Measurements from ENCODE around the gene DAPK1.
"Not testable (repeated sequence)": the region's sequence is repeated elsewhere in the genome, so short reads cannot be mapped to it uniquely, and the experiment has no call there.

DAPK1 gene

DNA sequence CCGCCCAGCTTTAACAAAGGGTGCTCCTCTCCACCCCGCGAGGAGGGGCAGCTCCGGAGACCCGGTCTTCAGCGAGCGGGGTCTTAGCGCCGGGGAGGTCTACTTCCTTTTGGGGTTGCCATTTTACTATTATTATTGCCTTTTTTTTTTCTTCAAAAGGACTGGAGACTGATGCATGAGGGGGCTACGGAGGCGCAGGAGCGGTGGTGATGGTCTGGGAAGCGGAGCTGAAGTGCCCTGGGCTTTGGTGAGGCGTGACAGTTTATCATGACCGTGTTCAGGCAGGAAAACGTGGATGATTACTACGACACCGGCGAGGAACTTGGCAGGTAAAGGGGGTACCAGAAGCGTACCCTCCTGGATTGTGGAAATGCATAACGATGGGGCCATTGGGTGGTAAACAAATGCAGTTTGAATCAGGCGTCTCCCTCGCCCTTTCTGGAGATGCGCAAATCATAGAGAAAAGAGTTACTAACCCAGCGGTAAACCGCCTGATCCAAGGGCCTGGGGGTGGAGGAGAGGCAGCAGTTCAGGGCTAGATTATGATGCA is 1.2 kb downstream of the DAPK1 start:
- DNase-seq, result no peak

DNA sequence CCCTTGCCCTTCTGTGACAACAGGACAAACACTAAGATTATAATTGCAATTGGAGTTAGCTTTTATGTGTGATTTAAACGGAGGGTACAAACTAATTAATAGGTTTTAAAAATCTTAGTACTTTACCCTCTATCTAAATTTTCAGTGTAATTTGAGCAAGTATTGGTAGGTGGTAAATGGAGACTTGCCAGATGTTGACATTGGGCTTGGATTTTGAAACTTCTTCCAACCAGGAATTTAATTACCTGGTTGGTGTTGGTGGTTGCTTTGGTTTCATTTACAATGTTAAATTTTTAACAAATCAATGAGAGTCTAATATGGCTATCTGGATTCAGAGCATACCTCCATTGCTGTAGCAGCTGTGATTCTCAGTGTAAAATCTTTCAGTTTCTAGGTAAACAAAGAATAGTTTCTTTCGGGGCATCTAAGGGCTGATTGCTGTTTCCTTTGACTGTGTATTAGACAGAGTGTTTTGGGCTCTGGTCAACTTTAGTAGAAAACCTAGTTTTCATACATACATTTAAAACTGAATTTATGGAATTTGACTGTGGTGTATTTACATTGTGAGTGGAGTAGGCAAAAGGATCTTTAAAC is 1.9 kb downstream of the DAPK1 start:
- no peak for DNase-seq

DNA sequence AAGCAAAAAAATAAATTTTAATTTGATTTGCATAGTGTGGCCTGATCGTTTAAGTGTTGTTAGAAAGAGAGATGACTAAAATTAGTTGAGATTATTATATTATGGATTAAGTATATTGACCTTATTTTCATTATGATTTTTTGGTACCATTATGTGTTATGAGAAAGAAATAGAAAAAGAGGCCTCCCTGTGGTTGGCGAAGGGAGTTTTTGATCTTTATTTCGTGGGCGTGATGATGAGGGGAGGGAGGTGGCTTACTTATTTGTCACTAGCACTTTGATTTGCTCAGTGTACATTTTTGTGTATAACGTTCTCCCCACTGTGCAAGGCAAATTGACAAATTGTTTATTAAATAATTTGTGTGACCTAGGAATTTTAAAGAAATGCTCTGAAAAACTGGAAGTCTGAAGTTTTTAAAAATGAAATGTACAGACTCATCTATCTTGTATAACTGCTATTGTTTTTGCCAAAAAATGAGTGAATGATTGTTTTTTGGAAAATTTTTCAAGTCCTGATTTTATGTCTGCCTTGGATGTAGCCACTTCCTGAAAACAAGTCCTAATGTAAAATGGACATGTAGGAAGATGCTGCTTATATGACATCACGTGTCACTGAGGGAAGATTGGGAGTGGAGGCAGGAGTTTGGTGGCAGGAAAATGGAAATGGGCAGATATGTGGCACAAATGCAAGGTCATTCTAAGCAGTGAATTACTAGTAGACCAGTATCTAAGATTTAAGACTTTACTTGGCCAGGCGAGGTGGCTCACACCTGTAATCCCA is 3.0 kb downstream of the DAPK1 start:
- DNase-seq, result no peak

DNA sequence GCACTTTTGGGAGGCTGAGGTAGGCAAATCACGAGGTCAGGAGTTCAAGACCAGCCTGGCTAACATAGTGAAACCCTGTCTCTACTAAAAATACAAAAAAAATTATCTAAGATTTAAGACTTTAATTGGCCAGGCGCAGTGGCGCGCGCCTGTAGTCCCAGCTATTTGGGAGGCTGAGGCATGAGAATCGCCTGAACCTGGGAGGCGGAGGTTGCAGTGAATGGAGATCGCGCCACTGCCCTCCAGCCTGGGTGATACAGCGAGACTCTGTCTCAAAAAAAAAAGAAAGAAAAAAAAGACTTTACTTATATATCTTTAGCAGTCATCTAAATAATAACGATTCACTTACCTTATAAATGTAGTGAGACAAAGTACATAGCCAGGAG is 3.6 kb downstream of the DAPK1 start:
- not testable (repeated sequence) for DNase-seq

DNA sequence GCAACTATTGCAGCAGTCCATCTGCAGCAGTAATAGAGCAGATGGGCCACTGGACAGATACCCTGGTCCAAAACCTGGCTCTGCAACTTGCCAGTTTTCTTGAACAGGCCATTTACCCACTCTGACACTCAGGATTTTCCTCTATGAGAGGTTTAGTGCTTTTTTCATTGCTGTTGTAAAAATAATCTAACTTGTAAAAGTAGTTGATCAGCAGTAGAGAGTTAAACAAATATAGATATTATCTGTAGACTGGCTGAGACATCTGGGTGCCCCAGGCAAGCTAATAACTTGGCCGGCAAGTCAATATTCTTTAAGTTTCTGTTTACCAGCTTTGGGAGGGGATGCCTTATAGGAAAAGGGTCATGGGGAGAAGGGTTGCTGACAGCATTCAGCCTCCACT is 4.1 kb downstream of the DAPK1 start:
- DNase-seq, result no peak

DNA sequence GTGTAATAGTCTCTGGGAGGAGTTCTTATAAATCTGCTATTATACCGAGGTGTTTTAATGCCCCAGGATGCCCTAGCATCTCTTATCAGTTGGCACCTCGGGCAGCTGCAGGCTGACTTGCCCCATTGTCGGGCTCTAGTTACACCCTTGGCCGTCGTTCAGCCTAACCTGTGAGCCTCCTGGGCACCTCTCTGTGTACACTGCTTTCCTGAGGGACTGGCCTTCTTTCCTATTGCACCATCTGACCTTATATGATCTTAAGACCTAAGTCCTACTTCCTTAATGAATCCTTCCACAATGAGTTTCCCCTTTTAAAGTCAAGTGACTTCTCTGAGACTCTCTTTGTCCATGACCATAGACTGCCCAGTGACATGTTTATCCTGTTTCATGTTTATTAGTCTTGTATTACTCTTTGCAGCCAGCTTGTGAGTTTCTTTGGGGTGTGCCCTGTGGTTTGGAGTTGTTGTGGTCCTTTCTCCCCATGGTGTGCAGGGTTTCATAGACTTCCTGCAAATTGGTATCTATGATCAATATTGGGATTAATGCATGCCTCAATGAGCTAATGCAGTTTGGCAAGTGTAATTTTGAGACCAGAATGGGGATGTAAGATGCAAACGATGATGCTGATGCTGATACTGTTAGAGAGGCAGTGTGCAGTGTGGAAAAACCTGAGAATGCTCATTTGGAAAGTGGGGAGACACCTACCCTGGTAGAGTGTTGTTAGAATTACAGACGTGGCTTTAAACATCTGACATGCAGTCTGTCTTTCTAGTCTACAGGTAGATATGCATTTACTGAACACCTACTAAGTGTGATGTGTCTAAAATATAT is 4.9 kb downstream of the DAPK1 start:
- DNase-seq, result no peak

DNA sequence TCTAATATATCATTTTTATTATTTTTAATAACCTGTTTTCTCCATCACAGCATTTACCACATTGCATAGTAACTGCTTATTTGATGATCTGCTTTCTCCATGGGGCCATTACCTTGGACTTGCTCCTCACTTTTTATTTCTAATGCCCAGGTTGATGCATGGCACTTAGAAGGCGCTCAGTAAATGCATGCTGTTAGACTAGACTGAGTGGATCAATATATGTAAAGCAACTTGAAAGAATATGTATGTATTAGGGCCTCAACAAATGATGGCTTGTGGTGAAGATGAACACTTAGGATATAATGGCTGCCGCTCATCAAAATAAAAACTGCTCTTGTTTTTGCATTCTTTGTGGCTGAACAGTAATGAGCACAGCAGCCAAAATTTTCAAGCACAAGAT is 5.8 kb downstream of the DAPK1 start:
- no peak for DNase-seq

DNA sequence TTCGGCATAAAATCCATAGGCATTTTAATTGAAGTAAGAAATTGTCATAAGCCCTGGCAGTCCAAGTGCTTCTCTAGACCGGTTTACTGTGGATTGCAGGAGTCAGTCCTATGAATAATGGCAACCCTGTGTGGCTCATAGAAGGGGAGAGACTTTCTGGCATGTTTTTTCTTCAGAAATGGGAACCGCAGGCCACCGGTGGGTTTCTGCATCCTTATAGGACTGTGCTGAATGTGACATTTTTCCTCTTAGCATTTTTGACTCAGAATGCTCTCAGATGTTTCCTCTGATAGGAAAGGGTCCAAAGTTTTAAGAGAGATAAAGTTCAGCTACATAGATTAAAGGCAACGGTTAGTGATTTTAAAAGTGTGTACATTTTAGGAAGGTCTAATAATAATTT is 6.3 kb downstream of the DAPK1 start:
- DNase-seq, result no peak

DNA sequence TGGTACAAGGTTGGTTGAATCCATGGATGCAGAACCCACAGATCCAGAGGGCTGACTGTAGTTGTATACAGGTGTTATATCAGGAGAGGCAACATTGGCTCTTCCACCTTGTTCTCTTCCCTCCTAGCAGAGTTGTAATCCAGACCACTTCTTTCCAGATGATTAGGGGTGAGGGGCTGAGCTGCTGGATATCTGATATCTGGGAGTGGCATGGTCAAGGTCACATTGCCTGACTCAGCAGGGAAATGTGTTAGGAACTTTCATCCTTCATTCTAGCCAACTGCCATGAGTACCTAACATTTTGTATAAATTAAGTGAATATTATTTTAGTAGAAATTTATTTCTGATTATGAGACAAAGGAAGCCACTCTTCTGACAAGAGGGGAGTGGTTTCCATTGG is 7.3 kb downstream of the DAPK1 start:
- DNase-seq, result no peak

DNA sequence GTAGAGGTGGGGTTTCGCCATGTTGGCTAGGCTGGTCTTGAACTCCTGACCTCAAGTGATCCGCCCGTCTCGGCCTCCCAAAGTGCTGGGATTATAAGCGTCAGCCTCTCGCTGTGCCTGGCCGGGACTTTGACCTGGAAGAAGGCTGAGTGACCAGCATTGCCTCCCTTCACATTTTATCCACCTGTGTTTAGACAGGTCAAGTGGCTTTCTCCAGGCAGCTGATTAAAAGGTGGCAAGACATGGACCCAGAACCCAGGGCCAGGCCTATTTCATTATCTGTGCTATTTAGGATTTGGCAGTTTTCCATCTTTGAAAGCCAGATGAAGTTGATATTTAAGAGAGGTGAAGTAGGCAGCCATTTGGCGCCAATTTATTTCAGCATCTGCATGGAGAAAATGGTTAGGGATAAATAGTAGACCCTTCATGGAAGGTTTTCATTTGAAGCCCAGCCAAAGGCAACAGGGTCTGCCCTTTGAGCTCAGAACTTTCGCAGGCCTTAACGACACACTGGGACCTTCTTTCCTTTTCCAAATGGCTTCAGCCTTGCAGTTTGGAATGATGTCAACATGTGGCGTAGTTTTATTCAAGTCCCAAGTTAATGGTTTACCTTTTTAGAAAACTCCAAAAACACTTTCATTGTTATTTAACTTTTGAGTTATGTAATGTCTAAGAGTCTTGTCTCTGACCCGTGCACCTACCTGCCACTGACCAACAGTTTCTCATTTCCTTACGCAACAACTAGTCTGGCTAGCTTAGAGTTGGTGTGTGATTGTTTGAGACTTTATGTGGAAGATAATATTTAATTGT is 8.4 kb downstream of the DAPK1 start:
- no peak for DNase-seq

DNA sequence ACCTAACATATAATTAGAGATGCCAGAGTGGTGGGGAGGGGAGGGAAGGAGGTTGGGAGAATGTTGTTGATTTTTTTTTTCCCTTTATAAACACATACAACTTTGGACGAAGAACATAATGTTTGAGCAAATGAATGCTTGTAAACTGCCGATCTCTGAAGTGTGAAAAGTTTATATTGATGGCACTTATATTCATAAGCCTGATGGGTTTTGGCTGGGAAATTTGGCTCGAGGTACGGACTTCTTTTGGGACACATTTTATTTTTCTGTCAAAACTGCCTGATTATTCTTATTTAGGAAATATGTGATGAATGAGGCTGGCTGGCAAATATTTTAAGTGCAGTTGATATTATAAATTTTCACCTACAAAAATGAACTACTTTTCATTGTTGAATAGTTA is 9.9 kb downstream of the DAPK1 start:
- DNase-seq, result no peak

DNA sequence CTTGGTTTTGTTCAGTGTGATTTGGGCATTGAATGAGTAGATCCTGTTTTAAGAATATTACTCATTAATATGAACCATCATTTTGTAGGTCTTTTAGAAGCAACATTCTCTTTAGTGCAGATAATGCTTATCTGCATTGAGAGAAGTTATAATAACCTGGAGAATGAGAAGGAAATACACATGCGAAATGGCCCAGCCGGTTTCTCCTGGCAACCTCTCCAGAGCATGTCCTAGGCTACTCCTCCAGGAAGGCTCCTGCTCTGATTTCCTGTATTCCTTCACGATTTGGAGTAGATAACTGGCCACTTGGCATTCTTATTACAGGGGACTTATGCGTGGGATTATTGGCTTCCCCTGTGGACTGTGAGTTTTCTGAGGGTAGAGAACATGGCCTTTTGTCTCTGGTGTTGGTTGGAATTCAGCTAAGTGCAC is 12.6 kb downstream of the DAPK1 start:
- DNase-seq, result no peak

DNA sequence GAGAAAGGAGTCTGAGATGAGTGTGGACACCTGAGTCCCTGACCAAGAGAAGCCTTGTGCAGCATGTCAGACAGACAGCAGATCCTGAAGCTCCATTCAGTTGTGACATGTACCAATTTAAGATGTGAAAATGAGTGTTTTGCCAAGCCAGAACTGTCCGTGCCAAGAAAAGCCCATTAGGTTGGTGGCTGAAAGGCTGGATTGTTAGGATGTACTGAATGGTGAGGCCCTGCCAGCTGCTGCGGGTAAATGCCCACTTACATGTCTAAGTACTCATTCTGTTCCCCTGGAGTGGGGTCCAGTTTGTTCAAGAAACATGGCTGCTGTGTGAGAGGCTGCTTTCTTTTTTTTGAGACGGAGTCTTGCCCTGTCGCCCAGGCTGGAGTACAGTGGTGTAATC is 14.6 kb downstream of the DAPK1 start:
- no peak for DNase-seq

DNA sequence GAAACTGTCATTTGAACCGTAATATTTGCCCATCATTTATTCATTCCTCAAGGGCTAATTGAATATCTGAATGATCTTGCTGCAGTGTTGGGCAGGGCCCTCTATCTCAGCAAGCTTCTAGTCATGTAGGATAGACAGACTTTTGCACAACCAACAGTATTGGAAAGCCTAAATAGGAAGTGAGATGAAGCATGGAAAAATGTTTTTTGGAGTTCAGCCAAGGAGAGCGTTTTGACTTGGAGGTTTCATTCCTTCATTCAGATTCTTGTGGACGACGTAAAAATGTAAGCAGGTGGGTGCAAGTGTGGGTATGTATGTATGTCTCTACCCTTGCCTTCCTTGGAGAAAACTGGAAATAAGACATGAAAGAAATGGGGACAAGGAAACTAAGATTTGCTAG is 15.5 kb downstream of the DAPK1 start:
- no peak for DNase-seq

DNA sequence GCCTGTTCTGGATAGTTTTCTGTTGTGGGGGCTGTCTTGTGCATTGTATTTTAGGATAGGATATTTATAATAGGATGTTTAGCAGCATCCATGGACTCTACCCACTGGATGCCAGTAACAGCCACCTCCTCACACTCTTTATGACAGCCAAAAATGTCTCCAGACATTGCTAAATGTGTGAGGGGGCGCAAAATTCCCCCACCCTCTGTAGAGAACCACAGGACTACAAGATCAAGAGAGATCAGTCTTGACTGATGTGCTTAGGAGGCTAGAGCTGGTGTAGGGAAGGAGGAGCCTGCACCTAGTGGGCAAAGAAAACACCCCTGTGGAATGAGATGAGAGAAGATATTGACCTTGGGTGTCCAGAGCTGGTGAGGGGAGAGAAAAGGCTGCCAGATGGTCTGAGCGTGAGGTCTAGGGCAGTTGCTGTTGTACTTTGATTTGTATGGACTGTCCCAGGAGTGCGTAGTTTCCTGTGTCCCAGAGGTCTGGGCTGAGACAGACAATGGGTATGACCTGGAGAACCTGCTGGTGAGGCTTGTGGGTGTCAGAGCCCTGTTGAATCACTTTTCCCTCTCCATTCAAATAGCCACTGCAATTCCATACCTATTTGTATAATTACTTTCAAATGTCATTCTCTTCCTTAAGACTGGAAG is 16.3 kb downstream of the DAPK1 start:
- DNase-seq, result no peak

DNA sequence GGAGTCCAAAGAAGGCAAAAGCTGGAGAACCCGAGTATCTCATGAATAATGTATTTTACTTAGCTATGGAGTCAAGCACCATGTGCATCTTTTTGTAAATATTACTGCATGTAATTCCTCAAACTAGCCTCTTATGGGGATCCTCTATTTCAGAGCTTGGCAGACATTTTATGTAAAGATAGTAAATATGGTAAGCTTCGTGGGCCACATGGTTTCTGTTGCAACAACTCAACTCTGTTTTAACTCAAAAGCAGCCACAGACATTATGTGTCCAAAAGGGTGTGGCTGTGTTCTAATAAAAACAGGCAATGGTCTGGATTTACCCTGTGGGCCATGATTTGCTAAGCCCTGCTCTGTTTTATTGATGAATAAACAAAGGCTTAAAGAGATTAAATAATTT is 17.3 kb downstream of the DAPK1 start:
- no peak for DNase-seq

DNA sequence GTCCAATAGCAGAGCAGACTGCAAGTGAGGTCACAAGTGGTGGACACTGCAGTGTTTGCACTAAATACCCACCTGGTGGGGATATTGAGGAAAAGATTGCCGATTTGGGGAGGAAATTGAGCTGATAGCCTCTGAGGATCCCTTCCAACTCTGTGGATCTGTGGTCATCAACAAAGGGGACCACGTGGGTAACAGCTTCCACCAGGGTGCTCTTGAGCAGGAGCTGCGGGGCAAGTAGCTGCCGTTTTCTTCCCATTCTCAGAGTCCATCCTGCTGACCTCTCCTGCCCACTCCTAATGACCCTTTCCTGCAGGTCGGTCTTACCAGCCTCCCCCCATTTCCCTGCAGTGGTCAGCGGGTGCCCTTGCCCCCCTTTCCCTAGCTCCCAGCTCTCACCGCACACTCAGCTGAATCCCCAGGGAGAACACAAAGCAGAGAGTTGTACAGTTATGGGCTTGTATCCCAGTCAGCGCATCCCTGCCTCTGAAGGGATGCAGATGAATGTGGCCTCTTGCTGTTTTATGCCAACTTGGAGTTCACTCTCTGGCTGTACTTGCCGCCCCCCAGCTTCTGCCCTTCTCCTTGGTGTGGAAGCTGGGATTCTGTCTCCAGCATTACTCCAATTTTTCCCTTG is 18.0 kb downstream of the DAPK1 start:
- DNase-seq, result no peak

DNA sequence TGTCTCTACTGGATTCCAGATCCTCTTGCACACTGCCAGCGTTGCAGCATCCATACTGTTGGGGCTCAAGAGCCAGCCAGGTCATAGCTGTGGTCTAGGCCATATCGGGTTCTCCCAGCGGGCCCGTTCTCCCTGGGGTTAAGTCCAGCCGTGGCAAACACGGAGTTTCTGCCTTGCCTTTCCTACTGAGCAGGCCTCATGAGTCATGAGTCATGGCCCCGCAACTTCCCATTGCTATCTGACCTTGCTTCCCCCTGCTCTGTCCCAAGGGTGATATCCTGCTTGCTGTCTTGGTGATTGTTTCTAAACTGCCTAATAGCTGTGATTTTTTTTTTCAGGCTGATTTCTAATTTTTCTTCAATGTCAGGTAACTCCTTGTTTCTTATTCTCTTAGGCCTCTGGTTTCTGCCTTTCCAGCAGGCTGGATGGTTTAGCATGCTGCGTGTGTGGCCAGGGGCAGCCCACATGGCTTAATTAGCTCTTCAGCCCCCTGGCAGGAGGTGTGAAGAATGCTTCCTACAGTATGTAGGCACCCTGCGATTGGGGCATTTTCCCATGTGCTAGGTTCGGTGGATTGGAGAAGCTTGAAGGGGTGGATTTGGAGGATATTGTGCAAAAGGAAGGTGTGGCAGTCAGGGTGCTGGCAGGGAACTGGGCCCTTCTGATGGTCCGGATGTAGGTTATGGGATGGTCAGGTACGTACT is 18.7 kb downstream of the DAPK1 start:
- DNase-seq, result no peak

DNA sequence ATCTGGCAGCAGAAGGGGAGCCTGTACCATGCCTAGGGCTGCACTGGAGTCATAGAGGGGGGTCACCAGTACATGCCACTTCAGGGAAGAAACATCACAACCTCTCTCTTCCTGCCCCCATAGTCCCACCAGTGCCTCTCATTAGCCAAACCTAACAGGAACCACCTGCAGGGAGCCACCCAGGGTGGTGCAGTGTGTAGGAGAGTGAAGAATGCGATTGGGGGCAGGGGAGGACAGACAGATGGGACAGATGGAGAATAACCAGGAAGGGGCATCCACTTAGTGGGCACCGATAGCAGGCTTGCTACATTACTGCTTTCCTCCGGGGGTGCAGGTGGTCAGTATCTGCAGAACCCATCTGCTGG is 19.2 kb downstream of the DAPK1 start:
- no peak for DNase-seq

DNA sequence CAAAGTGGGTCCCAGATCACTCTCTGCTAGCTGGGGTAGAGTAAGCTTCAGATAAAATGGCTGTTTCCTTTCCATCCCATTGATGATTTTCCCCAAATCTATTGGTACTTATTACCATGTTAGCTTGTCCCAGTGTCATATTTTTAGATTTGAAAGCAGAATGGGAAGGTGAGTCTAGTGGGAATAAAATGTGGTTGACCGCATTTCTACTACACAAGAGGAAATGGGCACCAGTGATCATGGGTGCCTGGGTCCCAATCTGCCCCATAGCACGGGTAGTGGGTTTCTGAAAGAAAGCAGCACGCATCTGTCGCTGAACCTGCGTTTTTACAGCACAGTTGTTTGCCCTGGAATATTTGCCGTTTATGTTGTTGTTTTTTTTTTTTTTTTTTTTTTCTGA is 20.1 kb downstream of the DAPK1 start:
- DNase-seq, result no peak

DNA sequence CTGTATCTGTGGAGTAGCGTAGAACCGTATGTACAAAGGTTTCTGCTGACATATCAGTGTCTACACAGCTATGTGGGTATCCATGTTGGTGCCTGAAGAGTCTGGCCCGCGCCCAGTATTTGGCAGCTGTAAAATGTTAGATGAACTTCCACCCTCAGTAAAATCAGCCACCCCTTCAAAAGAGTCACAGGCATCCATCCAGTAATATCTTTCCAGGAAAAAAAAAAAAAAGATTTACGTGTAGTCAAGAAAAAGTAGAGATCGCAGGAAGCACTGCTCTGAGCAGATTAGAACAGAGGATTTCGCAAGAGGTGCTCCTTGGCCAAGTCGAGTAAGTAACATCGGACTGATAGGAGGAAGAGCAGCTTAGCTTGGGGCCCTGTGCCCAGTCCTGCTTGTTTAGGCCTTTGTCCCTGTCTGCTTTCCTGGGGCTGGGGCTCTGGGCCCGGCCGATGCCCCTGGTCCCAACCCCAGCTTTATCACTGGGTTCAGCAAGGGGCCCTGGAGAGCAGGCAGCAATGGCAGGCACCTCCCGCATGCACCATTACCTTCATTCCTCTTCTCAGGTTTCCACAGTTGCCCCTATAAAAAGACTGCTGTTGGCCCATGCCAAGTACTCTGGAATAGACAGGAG is 21.2 kb downstream of the DAPK1 start:
- DNase-seq, result no peak
